Measurements from ENCODE around the gene BCAS3.

GRCh38 chr17:61029181-61029580 lies 351.5 kb downstream of the BCAS3 start:
- no peak for TF ChIP-seq CTCF (IDR thresholded peaks at IDR 0.05)
- no peak for TF ChIP-seq ZFX (IDR thresholded peaks at IDR 0.05; ENCODE audit: borderline replicate concordance)
